ENCODE results near the gene CLDN6. TPM values are rescaled to one million over a fixed set of nuclear protein-coding genes. Genes with fewer than 3 reads are reported as not detected.

The CLDN6 gene
- total RNA-seq, 1 donor from 2014 or later, result not detected

- H3K27me3 ChIP-seq (ENCODE audit: control insufficient read depth in 3 of 3, insufficient read depth in 3 of 3, low read length in 3 of 3), result peaks cover 19 to 42% (median 27%) of the 10 kb centered on the region in 3 donors
- H3K27ac ChIP-seq (ENCODE audit: low read depth, low read length), result no peak overlapping the region
- no peaks in the 10 kb centered on the region for H3K9me3 ChIP-seq (ENCODE audit: control insufficient read depth in 3 of 3, low read length in 3 of 3)
- H3K4me1 ChIP-seq (ENCODE audit: control insufficient read depth in 3 of 3, insufficient read depth in 3 of 3, low read length in 3 of 3), result peaks cover 1 to 12% (median 7%) of the 10 kb centered on the region in 3 donors
- H3K36me3 ChIP-seq (ENCODE audit: control insufficient read depth in 3 of 3, insufficient read depth in 3 of 3, low read length in 3 of 3), result peaks cover 3 to 5% (median 4%) of the 10 kb centered on the region in 3 donors
- peak overlapping the region in 1 of 3 donors; percentile 8 for H3K9ac ChIP-seq (ENCODE audit: low read depth in 1 of 3, low read length in 3 of 3)
- H3K4me3 ChIP-seq (ENCODE audit: low read length in 3 of 3), result no peak overlapping the region
These were observed 10.7 kb downstream of the CLDN6 start for GRCh38 chr16:3007059-3007956.

- H3K27ac ChIP-seq (ENCODE audit: low read depth, low read length), result no peak overlapping the region
- peak overlapping the region; percentile 54 to 74 (median 67) for H3K9ac ChIP-seq (ENCODE audit: low read depth in 1 of 3, low read length in 3 of 3)
- H3K4me1 ChIP-seq (ENCODE audit: control insufficient read depth in 3 of 3, insufficient read depth in 3 of 3, low read length in 3 of 3), result peaks cover 0 to 6% (median 4%) of the 10 kb centered on the region in 3 donors
- peaks cover 3 to 5% (median 4%) of the 10 kb centered on the region in 3 donors for H3K36me3 ChIP-seq (ENCODE audit: control insufficient read depth in 3 of 3, insufficient read depth in 3 of 3, low read length in 3 of 3)
- peak overlapping the region; percentile 60 to 61 (median 61) for H3K4me3 ChIP-seq (ENCODE audit: low read length in 3 of 3)
- H3K9me3 ChIP-seq (ENCODE audit: control insufficient read depth in 3 of 3, low read length in 3 of 3), result no peaks in the 10 kb centered on the region
- peaks cover 11 to 35% (median 14%) of the 10 kb centered on the region in 3 donors for H3K27me3 ChIP-seq (ENCODE audit: control insufficient read depth in 3 of 3, insufficient read depth in 3 of 3, low read length in 3 of 3)
These were observed 13.2 kb downstream of the CLDN6 start for GRCh38 chr16:3004781-3005284.

GRCh38 chr16:3004319-3004718, 13.7 kb downstream of the CLDN6 start:
- H3K36me3 ChIP-seq (ENCODE audit: control insufficient read depth in 3 of 3, insufficient read depth in 3 of 3, low read length in 3 of 3), result peaks cover 3 to 5% (median 4%) of the 10 kb centered on the region in 3 donors

GRCh38 chr16:3003582-3004270, 14.3 kb downstream of the CLDN6 start:
- peak overlapping the region in 1 of 3 donors; percentile 40 for H3K9ac ChIP-seq (ENCODE audit: low read depth in 1 of 3, low read length in 3 of 3)
- peak overlapping the region in 2 of 3 donors; percentile 17 to 49 for H3K4me3 ChIP-seq (ENCODE audit: low read length in 3 of 3)
- peaks cover 10 to 30% (median 13%) of the 10 kb centered on the region in 3 donors for H3K27me3 ChIP-seq (ENCODE audit: control insufficient read depth in 3 of 3, insufficient read depth in 3 of 3, low read length in 3 of 3)
- peaks cover 0 to 6% (median 4%) of the 10 kb centered on the region in 3 donors for H3K4me1 ChIP-seq (ENCODE audit: control insufficient read depth in 3 of 3, insufficient read depth in 3 of 3, low read length in 3 of 3)
- H3K9me3 ChIP-seq (ENCODE audit: control insufficient read depth in 3 of 3, low read length in 3 of 3), result no peaks in the 10 kb centered on the region
- no peak overlapping the region for H3K27ac ChIP-seq (ENCODE audit: low read depth, low read length)
- H3K36me3 ChIP-seq (ENCODE audit: control insufficient read depth in 3 of 3, insufficient read depth in 3 of 3, low read length in 3 of 3), result peaks cover 3 to 5% (median 4%) of the 10 kb centered on the region in 3 donors

More at GRCh38 chr16:3004319-3004718, 13.7 kb downstream of the CLDN6 start:
- Histone ChIP-seq H3K27me3 (ENCODE audit: control insufficient read depth in 3 of 3, insufficient read depth in 3 of 3, low read length in 3 of 3) (peaks cover 11 to 32% (median 14%) of the 10 kb centered on the region in 3 donors), H3K9ac (ENCODE audit: low read depth in 1 of 3, low read length in 3 of 3) (no peak overlapping the region), H3K4me1 (ENCODE audit: control insufficient read depth in 3 of 3, insufficient read depth in 3 of 3, low read length in 3 of 3) (peaks cover 0 to 6% (median 4%) of the 10 kb centered on the region in 3 donors), H3K4me3 (ENCODE audit: low read length in 3 of 3) (peak overlapping the region in 1 of 3 donors; percentile 27), H3K9me3 (ENCODE audit: control insufficient read depth in 3 of 3, low read length in 3 of 3) (no peaks in the 10 kb centered on the region), H3K27ac (ENCODE audit: low read depth, low read length) (no peak overlapping the region)

GRCh38 chr16:3001316-3001715, 16.7 kb downstream of the CLDN6 start:
- Histone ChIP-seq H3K9ac (ENCODE audit: low read depth in 1 of 3, low read length in 3 of 3) (no peak overlapping the region), H3K4me3 (ENCODE audit: low read length in 3 of 3) (no peak overlapping the region), H3K27ac (ENCODE audit: low read depth, low read length) (no peak overlapping the region), H3K27me3 (ENCODE audit: control insufficient read depth in 3 of 3, insufficient read depth in 3 of 3, low read length in 3 of 3) (peaks cover 0 to 10% (median 0%) of the 10 kb centered on the region in 3 donors), H3K9me3 (ENCODE audit: control insufficient read depth in 3 of 3, low read length in 3 of 3) (no peaks in the 10 kb centered on the region), H3K36me3 (ENCODE audit: control insufficient read depth in 3 of 3, insufficient read depth in 3 of 3, low read length in 3 of 3) (no peaks in the 10 kb centered on the region), H3K4me1 (ENCODE audit: control insufficient read depth in 3 of 3, insufficient read depth in 3 of 3, low read length in 3 of 3) (peaks cover 0 to 4% (median 3%) of the 10 kb centered on the region in 3 donors)

- H3K4me3 ChIP-seq (ENCODE audit: low read length in 3 of 3), result no peak overlapping the region
- H3K9me3 ChIP-seq (ENCODE audit: control insufficient read depth in 3 of 3, low read length in 3 of 3), result no peaks in the 10 kb centered on the region
- no peak overlapping the region for H3K9ac ChIP-seq (ENCODE audit: low read depth in 1 of 3, low read length in 3 of 3)
- peaks cover 0 to 6% (median 0%) of the 10 kb centered on the region in 3 donors for H3K27me3 ChIP-seq (ENCODE audit: control insufficient read depth in 3 of 3, insufficient read depth in 3 of 3, low read length in 3 of 3)
- no peaks in the 10 kb centered on the region for H3K36me3 ChIP-seq (ENCODE audit: control insufficient read depth in 3 of 3, insufficient read depth in 3 of 3, low read length in 3 of 3)
- H3K27ac ChIP-seq (ENCODE audit: low read depth, low read length), result no peak overlapping the region
- peaks cover 0 to 4% (median 3%) of the 10 kb centered on the region in 3 donors for H3K4me1 ChIP-seq (ENCODE audit: control insufficient read depth in 3 of 3, insufficient read depth in 3 of 3, low read length in 3 of 3)
These were observed 17.4 kb downstream of the CLDN6 start for GRCh38 chr16:3000540-3000939.

GRCh38 chr16:2999929-3000328, 18.1 kb downstream of the CLDN6 start:
- H3K4me3 ChIP-seq (ENCODE audit: low read length in 3 of 3), result no peak overlapping the region
- H3K9me3 ChIP-seq (ENCODE audit: control insufficient read depth in 3 of 3, low read length in 3 of 3), result no peaks in the 10 kb centered on the region
- no peak overlapping the region for H3K9ac ChIP-seq (ENCODE audit: low read depth in 1 of 3, low read length in 3 of 3)
- H3K27me3 ChIP-seq (ENCODE audit: control insufficient read depth in 3 of 3, insufficient read depth in 3 of 3, low read length in 3 of 3), result peaks cover 0 to 6% (median 0%) of the 10 kb centered on the region in 3 donors
- peaks cover 0 to 3% (median 2%) of the 10 kb centered on the region in 3 donors for H3K4me1 ChIP-seq (ENCODE audit: control insufficient read depth in 3 of 3, insufficient read depth in 3 of 3, low read length in 3 of 3)
- no peaks in the 10 kb centered on the region for H3K36me3 ChIP-seq (ENCODE audit: control insufficient read depth in 3 of 3, insufficient read depth in 3 of 3, low read length in 3 of 3)
- no peak overlapping the region for H3K27ac ChIP-seq (ENCODE audit: low read depth, low read length)

GRCh38 chr16:2996298-2996697, 21.7 kb downstream of the CLDN6 start:
- H3K4me3 ChIP-seq (ENCODE audit: low read length in 3 of 3), result no peak overlapping the region
- H3K4me1 ChIP-seq (ENCODE audit: control insufficient read depth in 3 of 3, insufficient read depth in 3 of 3, low read length in 3 of 3), result no peaks in the 10 kb centered on the region
- no peaks in the 10 kb centered on the region for H3K9me3 ChIP-seq (ENCODE audit: control insufficient read depth in 3 of 3, low read length in 3 of 3)
- H3K9ac ChIP-seq (ENCODE audit: low read depth in 1 of 3, low read length in 3 of 3), result no peak overlapping the region
- no peak overlapping the region for H3K27ac ChIP-seq (ENCODE audit: low read depth, low read length)
- peaks cover 0 to 5% (median 0%) of the 10 kb centered on the region in 3 donors for H3K27me3 ChIP-seq (ENCODE audit: control insufficient read depth in 3 of 3, insufficient read depth in 3 of 3, low read length in 3 of 3)
- H3K36me3 ChIP-seq (ENCODE audit: control insufficient read depth in 3 of 3, insufficient read depth in 3 of 3, low read length in 3 of 3), result no peaks in the 10 kb centered on the region

- no peak overlapping the region for H3K4me3 ChIP-seq (ENCODE audit: low read length in 3 of 3)
- H3K9ac ChIP-seq (ENCODE audit: low read depth in 1 of 3, low read length in 3 of 3), result no peak overlapping the region
- no peaks in the 10 kb centered on the region for H3K36me3 ChIP-seq (ENCODE audit: control insufficient read depth in 3 of 3, insufficient read depth in 3 of 3, low read length in 3 of 3)
- no peak overlapping the region for H3K27ac ChIP-seq (ENCODE audit: low read depth, low read length)
- H3K4me1 ChIP-seq (ENCODE audit: control insufficient read depth in 3 of 3, insufficient read depth in 3 of 3, low read length in 3 of 3), result peaks cover 0 to 3% (median 0%) of the 10 kb centered on the region in 3 donors
- H3K9me3 ChIP-seq (ENCODE audit: control insufficient read depth in 3 of 3, low read length in 3 of 3), result no peaks in the 10 kb centered on the region
- H3K27me3 ChIP-seq (ENCODE audit: control insufficient read depth in 3 of 3, insufficient read depth in 3 of 3, low read length in 3 of 3), result peaks cover 0 to 9% (median 8%) of the 10 kb centered on the region in 3 donors
These were observed 25.5 kb downstream of the CLDN6 start for GRCh38 chr16:2992383-2993081.
